HL-60/S4 treated with retinoic acid at 250 ng/mL for 4 days and 3 days (cell line): Measurements from ENCODE around the gene LZTR1.
"Not testable (repeated sequence)": the region's sequence is repeated elsewhere in the genome, so short reads cannot be mapped to it uniquely, and the experiment has no call there.

Source experiments
- in situ Hi-C: fragments of 300-500 bp; cut with MboI; formaldehyde crosslinking; loops from 2 replicates; pipeline ENCODE4 v1.7.0; 2022; ENCODE audit warnings: low sequenced_read_pairs

The LZTR1 gene

GRCh38 chr22:21047035-21047661 is 65.1 kb downstream of the LZTR1 start:
- in situ Hi-C loops = no loop called here

GRCh38 chr22:21047730-21048129 is 65.6 kb downstream of the LZTR1 start:
- in situ Hi-C loops = no loop called here

GRCh38 chr22:21048448-21048847 is 66.4 kb downstream of the LZTR1 start:
- in situ Hi-C loops = not testable (repeated sequence)
